Activated CD8-positive, alpha-beta memory T cell treated with anti-CD3 and anti-CD28 coated beads for 36 hours (primary cell): ENCODE measurements around the gene RAPGEF1. TPM values are rescaled to one million over a fixed set of nuclear protein-coding genes. Genes with fewer than 3 reads are reported as not detected.
"Not testable (repeated sequence)": the region's sequence is repeated elsewhere in the genome, so short reads cannot be mapped to it uniquely, and the experiment has no call there.

ENCODE experiments used
- CTCF ChIA-PET: fragments of 350-600 bp; sonication (Branson Sonifier 250); formaldehyde crosslinking; loops from one replicate; lab custom pipeline; 2021; ENCODE audit warnings: antibody characterized with exemption; lab: Charles Lee
- POLR2A ChIA-PET: fragments of 350-600 bp; sonication (Branson Sonifier 250); formaldehyde crosslinking; loops from one replicate; lab custom pipeline; 2021; ENCODE audit warnings: antibody characterized with exemption; lab: Charles Lee
- total RNA-seq, 2 experiments: library from RNA; stranded (reverse); gene quantifications; one replicate each; pipeline ENCODE4 v1.2.3, GENCODE V29; 2021

RAPGEF1 gene
- total RNA-seq, 2 experiments from 2014 or later = 125 to 136 TPM

DNA sequence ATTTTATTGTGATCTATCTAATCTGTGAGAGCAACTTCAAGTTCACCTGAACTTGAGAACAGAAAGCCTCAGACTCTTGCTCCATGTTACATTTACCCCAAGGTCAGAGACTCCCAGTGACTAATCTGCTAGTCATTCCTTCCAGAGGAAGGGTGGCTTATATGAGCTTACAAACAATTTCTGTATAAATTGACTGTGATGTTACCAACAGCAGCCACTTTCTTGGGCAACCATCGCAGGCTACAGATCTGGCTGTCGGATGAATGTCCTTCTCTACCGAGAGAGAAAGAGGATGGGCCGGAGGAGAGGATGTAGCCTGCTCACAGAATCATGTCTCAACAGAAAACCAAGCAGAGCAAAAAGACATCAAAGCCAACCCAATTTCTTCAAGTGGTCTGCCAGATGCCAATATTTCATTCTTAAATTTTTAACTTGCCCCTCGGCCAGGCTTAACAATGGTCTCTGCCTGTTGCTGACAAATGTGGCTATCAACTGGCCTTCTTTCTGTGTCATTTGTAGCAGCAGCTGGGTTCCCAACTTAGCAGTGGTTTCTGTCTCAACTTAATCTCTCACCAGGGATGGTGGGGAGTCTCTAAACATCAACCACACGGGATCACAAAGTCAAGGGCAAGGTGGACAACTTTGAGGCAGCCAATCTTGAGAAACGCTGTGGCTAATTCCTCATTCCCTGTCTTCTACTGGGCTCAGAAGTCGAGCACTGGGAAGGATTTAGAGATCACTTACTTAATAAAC is 81.3 kb downstream of the RAPGEF1 start:
- ChIA-PET POLR2A (interaction anchor here (0.6 to 1.1 kb wide), 6 partner anchors 14 to 347 kb away, joined by 3 to 4 read pairs (median 4); no protein-coding TSS in a partner anchor), CTCF (interaction anchor here (1.0 to 1.8 kb wide), 3 partner anchors 10 to 82 kb away, joined by 3 to 7 read pairs (median 3); partner anchors contain the start of gene RAPGEF1)

DNA sequence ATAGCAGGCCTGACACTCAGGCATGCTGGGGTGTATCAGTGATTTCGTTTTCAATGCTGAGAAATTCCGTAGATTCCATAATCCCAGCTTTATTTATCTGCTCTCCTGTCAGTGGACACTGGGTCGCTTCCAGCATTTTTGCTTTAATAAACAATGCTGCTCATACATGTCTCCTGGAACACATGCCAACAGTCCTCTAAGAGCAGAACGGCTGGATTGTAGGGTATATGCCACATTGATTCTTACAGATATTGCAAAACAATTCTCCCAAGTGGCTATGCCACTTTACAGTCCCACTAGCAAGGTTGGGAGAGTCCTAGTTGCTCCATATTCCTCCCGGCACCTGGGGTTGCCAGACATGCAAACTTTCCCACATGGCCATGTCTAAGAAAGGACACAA is 81.9 kb downstream of the RAPGEF1 start:
- ChIA-PET CTCF (interaction anchor here (1.0 to 1.1 kb wide), 2 partner anchors 10 to 30 kb away, joined by 3 read pairs; no protein-coding TSS in a partner anchor), POLR2A (interaction anchor here (0.6 to 1.1 kb wide), 6 partner anchors 13 to 346 kb away, joined by 3 to 4 read pairs (median 4); no protein-coding TSS in a partner anchor)

DNA sequence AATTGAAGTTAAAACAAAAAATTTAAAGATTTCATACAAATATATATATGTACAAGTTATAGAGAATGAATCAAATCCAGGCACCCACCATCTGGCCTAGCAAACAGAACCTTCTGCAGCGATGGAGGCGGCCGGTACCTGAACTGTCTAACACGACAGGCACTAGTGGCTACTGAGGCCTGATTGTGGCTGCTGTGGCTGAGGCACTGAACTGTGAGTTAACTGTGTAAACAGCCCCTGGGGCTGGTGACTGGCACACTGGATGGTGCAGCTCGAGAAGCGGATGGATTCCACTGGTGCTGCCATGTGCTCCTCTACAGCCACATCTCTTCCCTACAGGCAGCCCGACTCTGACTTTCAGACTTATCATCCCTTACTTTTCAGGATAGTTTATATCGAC is 82.4 kb downstream of the RAPGEF1 start:
- ChIA-PET POLR2A (interaction anchor here (0.6 to 1.1 kb wide), 2 partner anchors 27 to 75 kb away, joined by 3 to 4 read pairs; no protein-coding TSS in a partner anchor), CTCF (interaction anchor here (1.1 to 1.2 kb wide), 2 partner anchors 30 to 79 kb away, joined by 3 to 4 read pairs; no protein-coding TSS in a partner anchor)

DNA sequence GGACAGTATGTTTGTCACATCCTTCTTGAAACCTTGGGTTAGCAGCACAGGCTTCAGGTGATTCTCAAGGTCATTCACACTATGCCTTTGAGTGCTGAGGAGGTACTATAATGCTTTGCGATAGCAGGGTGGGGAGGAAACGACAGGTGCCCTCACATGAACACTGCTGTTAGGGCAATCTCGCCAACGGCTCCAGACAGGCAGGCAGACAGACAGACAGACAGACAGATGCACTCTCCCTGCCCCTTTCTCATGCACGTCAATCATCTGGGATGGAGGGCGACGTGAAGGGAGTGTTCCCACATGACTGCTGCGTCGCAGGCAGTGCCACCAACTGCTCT is 82.9 kb downstream of the RAPGEF1 start:
- ChIA-PET CTCF (interaction anchor here (0.9 to 1.6 kb wide), 6 partner anchors 8 to 84 kb away, joined by 3 to 5 read pairs (median 3); no protein-coding TSS in a partner anchor), POLR2A (interaction anchor here (0.6 to 1.2 kb wide), 2 partner anchors 21 to 27 kb away, joined by 3 to 4 read pairs; no protein-coding TSS in a partner anchor)

DNA sequence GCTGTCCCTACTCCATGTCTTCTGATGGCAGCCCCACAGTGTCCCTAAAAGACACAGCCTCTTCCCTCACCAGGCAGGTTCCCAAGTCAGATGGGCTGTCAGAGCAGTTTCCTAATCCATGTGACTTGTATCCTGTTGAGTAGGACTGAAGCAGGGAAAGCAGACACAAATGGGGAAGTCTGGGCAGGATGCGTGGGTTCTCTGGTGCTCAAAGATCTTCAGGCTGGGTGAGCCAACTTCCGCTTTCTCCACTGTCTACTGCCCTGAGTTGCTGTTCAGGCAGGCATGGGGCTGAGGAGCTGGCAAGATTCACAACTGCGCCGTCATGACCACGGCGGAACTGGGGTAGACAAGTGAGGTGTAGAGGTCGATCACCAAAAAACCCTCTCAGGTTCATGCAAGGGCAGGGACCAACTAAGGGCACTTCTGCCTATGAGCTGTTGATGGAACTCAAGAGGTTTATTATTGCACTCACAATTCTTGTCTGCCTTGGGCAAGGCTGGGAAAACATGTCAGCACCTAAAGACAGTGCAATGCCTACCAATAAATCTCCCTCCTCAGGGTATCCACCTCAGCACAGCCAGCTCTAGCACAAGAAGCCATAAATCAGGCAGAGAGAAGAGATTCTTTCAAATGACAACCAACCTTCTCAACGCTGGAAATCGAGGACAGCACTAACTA is 83.4 kb downstream of the RAPGEF1 start:
- CTCF ChIA-PET = interaction anchor here (0.9 to 1.6 kb wide), 6 partner anchors 9 to 84 kb away, joined by 3 to 5 read pairs (median 3); no protein-coding TSS in a partner anchor
- POLR2A ChIA-PET = interaction anchor here (1.2 kb wide), 1 partner anchor 22 kb away, joined by 4 read pairs; no protein-coding TSS in a partner anchor

DNA sequence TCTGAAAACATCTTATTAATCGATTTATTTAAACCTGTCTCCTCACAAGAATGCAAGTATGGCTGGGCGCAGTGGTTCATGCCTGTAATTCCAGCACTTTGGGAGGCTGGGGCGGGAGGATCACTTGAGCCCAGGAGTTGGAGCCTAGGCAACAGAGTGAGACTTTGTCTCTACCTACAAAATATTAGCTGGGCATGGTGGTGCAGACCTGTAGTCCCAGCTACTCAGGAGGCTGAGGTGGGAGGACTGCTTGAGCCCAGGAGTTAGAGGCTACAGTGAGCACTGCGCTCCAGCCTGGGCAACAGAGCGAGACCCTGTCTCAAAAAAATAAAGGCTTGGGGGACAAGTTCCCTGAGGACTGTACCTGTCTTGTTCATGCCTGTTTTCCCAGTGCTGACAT is 85.5 kb downstream of the RAPGEF1 start:
- POLR2A ChIA-PET = interaction anchor here (0.7 kb wide), 1 partner anchor 41 kb away, joined by 3 read pairs; no protein-coding TSS in a partner anchor

DNA sequence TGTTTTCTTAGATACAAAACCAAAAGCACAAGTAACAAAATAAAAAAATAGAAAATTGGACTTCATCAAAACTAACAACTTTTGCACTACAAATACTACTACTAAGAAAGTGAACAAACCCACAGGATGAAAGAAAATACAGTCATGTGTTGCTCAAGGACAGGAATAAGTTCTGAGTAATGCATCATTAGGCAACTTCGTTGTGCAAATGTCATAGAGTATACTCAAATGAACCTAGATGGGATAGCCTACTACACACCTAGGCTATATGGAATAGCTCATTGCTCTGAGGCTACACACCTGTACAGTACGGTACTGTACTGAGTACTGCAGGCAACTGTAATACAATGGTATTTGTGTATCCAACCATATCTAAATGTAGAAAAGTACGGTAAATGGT is 88.3 kb downstream of the RAPGEF1 start:
- CTCF ChIA-PET = interaction anchor here (0.6 kb wide), 2 partner anchors 25 to 26 kb away, joined by 3 read pairs; no protein-coding TSS in a partner anchor
- POLR2A ChIA-PET = interaction anchor here (0.5 kb wide), 1 partner anchor 22 kb away, joined by 3 read pairs; no protein-coding TSS in a partner anchor

More for the DNA sequence above, 85.5 kb downstream of the RAPGEF1 start:
- CTCF ChIA-PET = not testable (repeated sequence)

DNA sequence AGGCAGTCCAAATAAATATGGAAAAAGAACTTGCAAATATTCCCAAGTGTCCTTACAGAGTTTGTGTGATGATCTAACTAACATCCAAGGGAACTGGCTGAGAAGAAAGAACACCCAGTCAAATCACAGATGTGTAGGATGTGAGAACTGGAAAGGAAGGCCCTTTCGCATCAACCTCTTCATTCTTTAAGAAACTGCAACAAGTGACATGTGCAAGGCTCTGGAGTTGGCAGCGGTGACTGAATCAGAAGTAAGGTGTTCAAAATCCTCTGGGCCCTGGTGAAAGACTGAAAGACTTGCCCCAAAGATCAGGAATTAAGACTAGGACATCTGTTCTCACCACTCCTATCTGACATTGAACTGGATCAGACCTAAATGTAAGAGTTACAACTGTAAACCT is 88.7 kb downstream of the RAPGEF1 start:
- CTCF ChIA-PET = interaction anchor here (0.6 kb wide), 1 partner anchor 25 kb away, joined by 3 read pairs; no protein-coding TSS in a partner anchor

DNA sequence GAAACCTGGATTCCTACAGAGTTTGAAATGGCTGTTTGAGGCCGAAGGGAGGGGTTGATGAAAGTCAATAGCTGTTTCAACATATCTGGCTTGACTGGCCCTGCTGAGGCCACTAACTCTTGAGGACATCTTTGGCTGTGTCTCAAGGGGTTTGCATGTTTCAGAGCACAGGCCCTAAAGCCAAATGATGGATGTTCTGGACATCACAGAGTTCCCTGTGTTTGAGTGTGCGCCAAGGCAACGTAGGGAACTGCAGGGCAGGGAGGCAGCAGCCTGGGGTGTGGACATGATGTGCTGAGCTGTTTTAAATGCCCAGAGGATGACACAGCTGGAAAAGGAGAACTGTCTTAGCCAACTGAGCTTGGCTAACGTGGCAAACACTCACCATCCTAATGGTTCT is 89.6 kb downstream of the RAPGEF1 start:
- ChIA-PET CTCF (interaction anchor here (0.8 to 1.2 kb wide), 2 partner anchors 59 to 90 kb away, joined by 3 to 4 read pairs; no protein-coding TSS in a partner anchor), POLR2A (no interaction called here)

More for the DNA sequence above, 88.7 kb downstream of the RAPGEF1 start:
- POLR2A ChIA-PET = interaction anchor here (0.5 kb wide), 1 partner anchor 21 kb away, joined by 3 read pairs; no protein-coding TSS in a partner anchor

DNA sequence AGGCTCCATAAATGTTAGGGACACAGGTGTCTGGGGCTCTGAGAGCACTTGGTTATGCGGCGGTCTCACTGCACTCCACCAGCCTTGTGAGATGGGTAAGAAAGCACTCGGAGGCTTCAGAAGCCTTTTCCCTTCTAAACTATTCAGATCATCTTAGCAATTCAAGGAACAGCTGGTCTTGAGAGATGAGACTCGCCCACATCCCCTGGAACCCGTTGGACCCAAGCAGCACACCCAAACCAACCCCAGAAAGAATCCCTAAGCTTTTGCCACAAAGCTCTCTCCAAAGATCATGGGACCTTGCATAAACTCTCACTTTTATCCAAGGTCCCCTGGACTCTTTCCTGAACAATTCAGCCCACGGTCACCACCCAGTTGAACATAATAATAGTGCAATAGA is 90.2 kb downstream of the RAPGEF1 start:
- POLR2A ChIA-PET = no interaction called here
- CTCF ChIA-PET = interaction anchor here (0.8 to 1.2 kb wide), 2 partner anchors 58 to 91 kb away, joined by 3 to 4 read pairs; no protein-coding TSS in a partner anchor

DNA sequence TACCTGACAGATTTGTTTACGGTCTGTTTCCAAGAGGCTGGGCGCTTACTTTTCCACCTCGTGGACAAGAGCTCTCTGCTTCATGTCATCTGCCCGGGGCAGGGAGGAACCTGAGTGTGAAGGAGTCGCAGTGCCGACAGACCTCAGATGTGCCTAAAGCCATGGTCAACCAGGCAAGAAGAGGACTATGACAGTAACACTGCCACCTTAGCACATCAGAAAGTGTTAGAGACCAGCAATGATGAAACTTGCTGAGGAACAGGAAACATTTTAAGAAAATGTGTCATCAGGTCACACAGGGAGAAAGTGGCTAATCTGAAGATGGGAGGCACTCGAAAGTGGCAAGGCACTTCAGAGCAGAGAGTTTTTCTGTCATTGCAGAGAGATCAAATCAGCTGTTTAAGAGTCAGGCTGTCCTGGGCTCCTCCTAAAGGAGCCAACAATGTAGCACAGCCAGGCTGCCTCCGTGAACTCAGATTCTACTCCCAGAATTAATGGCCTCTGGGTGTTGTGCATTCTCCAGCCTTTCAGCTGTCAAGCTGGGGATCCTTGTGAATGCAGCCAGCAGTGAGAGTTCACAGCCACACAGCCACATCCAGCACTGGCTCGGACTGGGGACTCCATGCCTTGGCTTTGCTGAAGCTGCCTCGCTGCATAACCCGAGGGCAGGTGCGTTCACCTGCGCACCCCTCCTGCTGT is 94.6 kb downstream of the RAPGEF1 start:
- POLR2A ChIA-PET = interaction anchor here (0.6 to 1.0 kb wide), 2 partner anchors 13 to 85 kb away, joined by 3 to 4 read pairs; no protein-coding TSS in a partner anchor
- CTCF ChIA-PET = interaction anchor here (1.0 to 1.5 kb wide), 4 partner anchors 63 to 95 kb away, joined by 3 to 5 read pairs (median 3); partner anchors contain the start of gene RAPGEF1

DNA sequence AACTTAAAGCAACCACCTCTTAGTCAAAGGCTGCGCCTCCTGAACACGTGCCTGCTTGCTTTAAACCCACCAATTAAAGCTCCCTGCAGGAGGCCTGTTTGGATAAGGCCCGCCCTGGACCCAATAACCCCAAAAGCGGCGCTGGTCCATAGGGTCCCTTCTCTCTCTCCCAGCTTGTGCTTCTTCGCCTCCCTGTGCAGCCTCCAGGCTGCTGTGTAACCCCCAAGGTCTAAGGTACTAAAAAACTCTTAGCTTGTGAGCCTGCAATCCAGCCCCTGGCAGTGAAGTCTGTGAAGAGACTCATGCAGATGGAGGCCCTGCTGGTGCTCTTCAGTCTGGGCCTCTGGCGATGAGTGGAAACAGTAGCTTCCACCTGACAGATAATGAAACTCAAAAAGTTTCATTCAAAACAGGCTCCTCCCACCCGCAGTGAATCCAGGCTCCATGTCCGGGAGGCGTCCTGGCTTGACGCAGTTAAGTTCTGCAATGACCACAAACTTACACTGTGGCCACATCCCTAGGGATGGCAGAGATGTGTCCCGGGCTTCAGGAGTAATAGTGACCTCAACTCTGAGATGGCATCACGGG is 97.3 kb downstream of the RAPGEF1 start:
- POLR2A ChIA-PET = interaction anchor here (0.8 to 1.4 kb wide), 8 partner anchors 13 to 96 kb away, joined by 3 to 8 read pairs (median 4); partner anchors contain the start of gene RAPGEF1

DNA sequence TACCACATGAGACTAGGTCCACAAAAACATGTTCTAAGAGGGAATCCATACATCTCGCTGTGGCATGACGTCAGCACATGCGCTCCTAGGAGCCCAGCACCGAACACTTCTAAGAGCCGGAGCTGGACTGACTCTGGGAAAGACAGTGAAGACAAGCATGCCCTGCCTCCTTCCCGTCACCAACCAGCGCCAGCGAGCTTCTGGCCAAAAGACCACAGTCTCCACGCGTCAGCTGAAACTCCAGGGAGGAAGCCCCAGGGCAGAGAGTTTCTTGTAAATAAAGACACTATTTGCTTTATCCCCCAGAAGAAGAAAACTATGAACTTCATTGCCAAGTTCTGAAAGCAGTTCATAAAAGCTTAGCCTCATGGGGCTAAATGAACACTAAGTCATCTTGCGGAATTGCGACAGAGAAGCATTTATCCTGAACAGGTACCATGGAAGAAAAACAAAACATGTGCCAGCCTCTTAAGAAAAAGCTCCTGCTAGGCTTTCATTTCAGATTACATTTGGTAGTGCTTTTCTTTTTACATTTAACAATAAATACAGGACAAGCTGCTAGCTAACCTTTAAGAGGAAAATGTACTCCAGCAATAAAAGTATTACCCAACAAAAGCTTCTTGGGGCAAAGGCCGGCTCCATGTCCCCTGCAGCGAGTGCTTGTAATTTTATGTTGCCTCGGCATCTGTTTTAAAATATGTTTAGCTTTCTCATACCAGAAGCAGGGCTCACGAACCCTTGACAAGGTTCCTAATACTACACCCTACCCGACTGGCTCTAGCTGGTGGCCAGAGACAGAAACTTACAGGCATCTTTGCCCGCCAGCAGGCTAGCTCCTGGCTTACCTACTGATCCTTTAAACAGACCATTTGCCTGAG is 98.0 kb downstream of the RAPGEF1 start:
- POLR2A ChIA-PET = interaction anchor here (0.8 to 1.4 kb wide), 7 partner anchors 12 to 97 kb away, joined by 3 to 8 read pairs (median 4); partner anchors contain the start of gene RAPGEF1

More for the DNA sequence above, 97.3 kb downstream of the RAPGEF1 start:
- CTCF ChIA-PET = interaction anchor here (0.6 to 1.9 kb wide), 12 partner anchors 8 to 1501 kb away, joined by 3 to 7 read pairs (median 4); no protein-coding TSS in a partner anchor

DNA sequence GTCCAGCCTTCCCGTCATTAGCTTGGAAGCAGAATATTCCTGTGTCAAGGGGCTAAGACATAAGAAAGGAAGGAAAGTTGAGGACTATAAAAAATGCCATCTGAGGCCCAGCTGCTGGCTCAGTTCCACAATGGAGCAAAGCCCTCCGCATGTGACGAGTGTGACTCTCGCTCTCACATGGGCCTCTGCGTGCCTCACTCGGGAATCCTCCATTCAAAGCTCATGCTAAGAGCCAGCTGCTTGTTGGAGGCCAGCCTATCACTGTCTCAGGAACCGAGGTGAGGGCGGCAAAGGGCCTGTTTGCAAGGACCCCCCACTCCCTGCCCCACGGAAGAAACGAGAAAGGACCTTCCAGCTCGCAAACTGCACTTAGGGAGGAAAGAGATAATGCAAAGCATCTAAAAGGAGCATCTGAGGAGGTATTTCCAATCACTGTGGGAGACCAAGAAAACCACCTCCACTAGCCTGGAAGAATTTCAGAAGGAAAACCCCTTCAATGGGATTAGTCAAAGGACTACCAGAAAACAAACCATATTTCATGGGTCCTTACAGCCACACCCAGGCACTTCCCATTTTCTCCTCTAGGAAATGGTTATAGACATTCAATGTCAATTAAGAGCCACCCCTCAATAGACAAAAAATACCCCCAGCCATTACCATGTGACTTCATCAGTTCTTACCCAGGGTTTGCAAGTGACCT is 99.3 kb downstream of the RAPGEF1 start:
- ChIA-PET CTCF (interaction anchor here (1.2 to 2.2 kb wide), 3 partner anchors 12 to 100 kb away, joined by 3 to 7 read pairs (median 6); partner anchors contain the start of gene RAPGEF1), POLR2A (no interaction called here)

More for the DNA sequence above, 98.0 kb downstream of the RAPGEF1 start:
- CTCF ChIA-PET = interaction anchor here (0.6 to 1.9 kb wide), 8 partner anchors 8 to 99 kb away, joined by 3 to 7 read pairs (median 4); no protein-coding TSS in a partner anchor

DNA sequence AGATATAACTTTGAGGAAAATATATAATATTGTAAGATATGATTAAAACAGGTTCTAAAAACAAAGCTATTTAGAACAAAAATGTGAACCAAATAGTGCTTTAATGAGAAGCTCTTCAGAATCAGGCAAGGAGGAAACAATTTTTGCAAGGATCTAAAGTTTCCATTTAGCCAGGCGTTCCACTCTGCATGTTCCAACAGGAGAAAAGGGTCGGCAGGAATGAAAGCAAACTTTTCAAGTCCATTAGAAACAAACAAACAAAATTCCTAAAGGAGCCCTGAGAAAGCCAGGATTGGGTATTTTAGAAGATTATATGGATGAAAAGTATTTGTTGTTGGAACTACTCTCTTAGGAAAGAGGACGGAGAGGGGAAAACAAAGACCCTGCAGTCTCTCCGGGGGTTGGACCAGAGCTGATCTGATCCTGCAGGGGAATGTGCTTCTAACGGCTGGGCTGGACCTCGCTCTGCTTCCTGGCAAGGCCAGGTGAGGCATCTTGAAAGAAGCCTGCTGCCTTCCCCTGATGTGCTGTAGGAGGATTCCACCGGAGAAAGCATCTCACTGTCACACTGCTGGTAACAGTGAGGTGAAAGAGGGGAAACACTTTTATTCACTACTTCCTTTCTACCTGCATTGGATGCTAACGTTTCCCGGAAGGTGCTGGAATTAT is 100.0 kb downstream of the RAPGEF1 start:
- CTCF ChIA-PET = interaction anchor here (1.1 to 2.2 kb wide), 4 partner anchors 11 to 100 kb away, joined by 3 to 7 read pairs (median 5); partner anchors contain the start of gene RAPGEF1
- POLR2A ChIA-PET = no interaction called here
